Neural crest cell (in vitro differentiated cells): ENCODE results near the gene UXS1. TPM values are rescaled to one million over a fixed set of nuclear protein-coding genes. Genes with fewer than 3 reads are reported as not detected.
A peak's percentile ranks its signal among the peaks of the same experiment; 100 is the strongest.
"Not testable (repeated sequence)": the region's sequence is repeated elsewhere in the genome, so short reads cannot be mapped to it uniquely, and the experiment has no call there.

ENCODE experiments used
- DNase-seq: peaks from one replicate; pipeline ENCODE4 v3.0.0; 2021; ENCODE audit warnings: low read depth, mixed read lengths, low spot score
- H3K27ac Mint-ChIP-seq: one replicate; pipeline ENCODE4 v1.8.0; 2021; ENCODE audit warnings: mild to moderate bottlenecking, mixed read lengths; ENCODE audit not compliant: unreplicated experiment
- H3K27me3 Mint-ChIP-seq: 2 replicates; pipeline ENCODE4 v1.8.0; 2021; ENCODE audit warnings: low read depth, mild to moderate bottlenecking, mixed read lengths
- H3K36me3 Mint-ChIP-seq: 2 replicates; pipeline ENCODE4 v1.8.0; 2021; ENCODE audit warnings: low read depth, mild to moderate bottlenecking, mixed read lengths
- H3K4me1 Mint-ChIP-seq: 2 replicates; pipeline ENCODE4 v1.8.0; 2021; ENCODE audit warnings: mixed read lengths
- H3K4me3 Mint-ChIP-seq: one replicate; pipeline ENCODE4 v1.8.0; 2021; ENCODE audit warnings: mild to moderate bottlenecking, mixed read lengths
- H3K9me3 Mint-ChIP-seq: 2 replicates; pipeline ENCODE4 v1.8.0; 2021; ENCODE audit warnings: mixed read lengths
- CTCF ChIP-seq: fragments of 200-600 bp; sonication (generic); conservative IDR thresholded peaks from 2 replicates; pipeline ENCODE4 v1.5.0; 2021; ENCODE audit warnings: antibody characterized with exemption, mild to moderate bottlenecking
- total RNA-seq: library from RNA; stranded (reverse); gene quantifications from 2 replicates; pipeline ENCODE4 v1.2.1, GENCODE V29; 2021

UXS1 gene
- total RNA-seq, 1 donor from 2014 or later, result 55.4 TPM

- Mint-ChIP-seq H3K4me3 (no peak overlapping the region), H3K36me3 (peaks cover 25% of the 10 kb centered on the region), H3K27me3 (no peaks in the 10 kb centered on the region), H3K27ac (no peak overlapping the region), H3K4me1 (peaks cover 48% of the 10 kb centered on the region), H3K9me3 (no peaks in the 10 kb centered on the region)
- DNase-seq, result no peak
- no peak for TF ChIP-seq CTCF
Observed at GRCh38 chr2:106140913-106141312, 53.2 kb downstream of the UXS1 start.

GRCh38 chr2:106140113-106140512, 54.0 kb downstream of the UXS1 start:
- H3K27ac Mint-ChIP-seq, result no peak overlapping the region
- no peaks in the 10 kb centered on the region for H3K9me3 Mint-ChIP-seq
- H3K27me3 Mint-ChIP-seq, result no peaks in the 10 kb centered on the region
- no peak for TF ChIP-seq CTCF
- H3K4me1 Mint-ChIP-seq, result peaks cover 48% of the 10 kb centered on the region
- no peak for DNase-seq
- H3K4me3 Mint-ChIP-seq, result no peak overlapping the region
- peaks cover 23% of the 10 kb centered on the region for H3K36me3 Mint-ChIP-seq

- peaks cover 45% of the 10 kb centered on the region for H3K4me1 Mint-ChIP-seq
- no peak overlapping the region for H3K4me3 Mint-ChIP-seq
- no peak for DNase-seq
- H3K27ac Mint-ChIP-seq, result peak overlapping the region; percentile 85
- H3K36me3 Mint-ChIP-seq, result peaks cover 16% of the 10 kb centered on the region
- no peak for TF ChIP-seq CTCF
- no peaks in the 10 kb centered on the region for H3K9me3 Mint-ChIP-seq
- H3K27me3 Mint-ChIP-seq, result no peaks in the 10 kb centered on the region
Observed at GRCh38 chr2:106139238-106139935, 54.7 kb downstream of the UXS1 start.

GRCh38 chr2:106138543-106139237, 55.4 kb downstream of the UXS1 start:
- Mint-ChIP-seq H3K4me1 (peaks cover 40% of the 10 kb centered on the region), H3K9me3 (no peaks in the 10 kb centered on the region), H3K36me3 (peaks cover 11% of the 10 kb centered on the region), H3K27me3 (no peaks in the 10 kb centered on the region), H3K27ac (peak overlapping the region; percentile 85), H3K4me3 (no peak overlapping the region)
- no peak for TF ChIP-seq CTCF
- no peak for DNase-seq

GRCh38 chr2:106137731-106138521, 56.2 kb downstream of the UXS1 start:
- Mint-ChIP-seq H3K9me3 (no peaks in the 10 kb centered on the region), H3K4me3 (no peak overlapping the region), H3K27ac (peak overlapping the region; percentile 76), H3K36me3 (peaks cover 8% of the 10 kb centered on the region), H3K4me1 (peaks cover 35% of the 10 kb centered on the region), H3K27me3 (no peaks in the 10 kb centered on the region)
- DNase-seq, result no peak
- TF ChIP-seq CTCF, result no peak

- H3K27me3 Mint-ChIP-seq, DNase-seq, H3K4me1 Mint-ChIP-seq, H3K9me3 Mint-ChIP-seq, H3K27ac Mint-ChIP-seq: not testable (repeated sequence)
- Mint-ChIP-seq H3K4me3 (peak overlapping the region; percentile 81), H3K36me3 (peaks cover 17% of the 10 kb centered on the region)
Observed at GRCh38 chr2:106131192-106131591, 62.9 kb downstream of the UXS1 start.
